DMS 273 (cell line): ENCODE data around the gene OBP2A.

Source experiments
- DNase-seq: peaks from one replicate; lab custom pipeline; 2025; ENCODE audit not compliant: unreplicated experiment; lab: John Stamatoyannopoulos, UW

The OBP2A gene

DNA sequence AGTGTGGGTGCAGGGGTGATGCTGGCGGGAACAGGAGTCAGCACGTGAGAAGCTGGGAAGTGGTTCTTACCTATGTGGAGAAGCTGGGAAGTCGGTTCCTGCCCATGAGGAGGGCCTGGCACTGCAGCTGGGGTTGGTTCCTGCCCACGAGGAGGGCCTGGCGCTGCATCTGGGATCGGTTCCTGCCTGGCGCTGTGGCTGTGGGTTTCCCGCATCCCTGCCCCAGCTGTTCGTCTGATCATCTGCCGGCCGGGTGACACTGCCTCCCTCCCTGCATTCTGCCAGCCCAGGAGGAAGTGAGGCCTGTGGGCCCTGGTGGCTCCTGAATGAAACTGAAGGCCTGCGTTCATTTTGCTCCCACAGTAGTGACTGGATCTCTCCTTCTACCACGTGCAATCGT lies 5.1 kb downstream of the OBP2A start:
- peak; percentile 42 for DNase-seq

DNA sequence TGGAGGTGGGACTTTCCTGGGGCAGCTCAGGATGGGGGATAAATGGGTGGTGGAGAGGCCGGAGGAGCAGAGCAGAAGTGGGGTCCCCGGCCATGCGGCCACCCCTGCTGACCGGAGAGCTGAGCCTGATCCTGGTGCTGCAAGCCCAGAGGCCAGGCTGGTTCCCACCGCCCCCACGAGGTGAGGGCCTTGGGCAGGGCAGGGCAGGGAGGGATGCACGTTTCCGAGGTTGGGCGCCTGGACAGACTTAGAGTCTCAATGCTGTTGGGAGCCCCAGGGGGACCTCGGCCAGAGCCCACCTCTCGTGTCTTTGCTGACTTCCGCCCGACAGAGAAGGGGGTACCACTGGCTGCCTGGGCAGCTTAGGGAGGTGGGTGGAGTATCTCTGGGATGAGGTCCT lies 5.5 kb downstream of the OBP2A start:
- DNase-seq, result no peak

DNA sequence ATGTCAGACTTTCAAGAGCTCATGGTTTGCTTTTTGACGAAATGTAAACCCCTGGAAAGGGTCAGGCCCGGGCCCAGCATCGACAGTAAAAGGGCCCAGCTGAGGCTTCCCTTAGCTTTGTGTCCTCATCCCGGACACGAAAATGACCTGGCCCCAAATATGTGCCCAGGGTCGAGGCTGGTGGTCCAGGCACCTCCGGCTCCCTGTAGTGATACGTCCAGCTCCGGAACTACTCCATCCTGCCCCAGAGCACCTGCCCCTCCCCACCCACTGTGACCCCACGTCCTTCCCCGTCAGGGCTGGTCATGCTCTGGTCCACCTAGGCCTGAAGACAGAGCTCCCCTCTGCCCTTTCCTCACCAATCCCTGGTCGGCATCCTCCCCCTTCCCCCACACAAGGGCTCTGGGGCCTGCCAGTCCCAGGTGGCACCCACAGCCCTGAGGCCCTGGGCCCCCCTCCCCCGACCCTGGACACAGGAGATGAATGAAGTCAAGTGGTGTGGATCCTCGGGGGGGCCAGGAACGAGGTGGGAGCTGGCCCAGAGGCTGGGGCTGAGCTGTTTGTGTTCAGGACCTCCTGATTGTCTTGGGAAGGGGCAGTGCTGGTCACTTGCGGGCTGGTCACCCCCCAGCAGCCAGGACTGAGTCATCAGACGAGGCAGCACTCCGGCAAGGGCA lies 6.2 kb downstream of the OBP2A start:
- DNase-seq, result no peak

DNA sequence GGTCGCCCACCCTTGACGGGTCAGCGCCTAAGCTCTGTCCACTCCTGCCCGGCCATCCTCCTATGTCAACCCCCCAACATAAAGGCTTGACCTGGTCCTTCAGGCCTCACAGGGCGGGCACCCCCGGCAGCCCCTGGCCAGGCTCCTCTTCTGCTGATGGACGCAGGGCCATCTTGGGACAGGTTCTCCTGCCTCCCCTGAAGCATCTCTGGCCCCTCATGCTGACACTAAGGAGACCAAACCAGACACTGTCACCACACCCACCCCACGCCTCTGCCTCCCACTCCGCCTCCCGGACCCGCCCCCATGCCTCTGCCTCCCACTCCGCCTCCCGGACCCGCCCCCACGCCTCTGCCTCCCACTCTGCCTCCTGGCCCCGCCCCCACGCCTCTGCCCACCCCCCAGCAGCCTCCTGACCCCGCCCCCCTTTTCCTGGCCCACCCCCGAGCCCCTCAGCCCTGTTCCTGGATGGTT lies 6.8 kb downstream of the OBP2A start:
- DNase-seq, result no peak

DNA sequence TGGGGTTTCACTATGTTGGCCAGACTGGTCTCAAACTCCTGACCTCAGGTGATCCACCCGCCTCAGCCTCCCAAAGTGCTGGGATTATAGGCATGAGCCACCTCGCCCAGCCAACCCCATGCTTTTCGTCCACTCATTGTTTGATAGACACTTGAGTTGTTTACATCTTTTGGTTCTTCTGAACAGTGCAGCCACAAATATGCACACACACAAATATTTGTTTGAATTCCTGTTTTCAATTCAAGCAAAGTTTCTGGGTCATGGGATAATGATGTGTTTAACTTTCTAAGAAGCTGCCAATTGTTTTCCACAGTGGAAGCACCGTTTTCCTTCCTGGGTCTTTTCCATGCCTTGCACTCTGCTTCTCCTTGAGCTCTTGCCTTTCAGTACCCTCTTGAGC lies 8.8 kb downstream of the OBP2A start:
- DNase-seq, result no peak

DNA sequence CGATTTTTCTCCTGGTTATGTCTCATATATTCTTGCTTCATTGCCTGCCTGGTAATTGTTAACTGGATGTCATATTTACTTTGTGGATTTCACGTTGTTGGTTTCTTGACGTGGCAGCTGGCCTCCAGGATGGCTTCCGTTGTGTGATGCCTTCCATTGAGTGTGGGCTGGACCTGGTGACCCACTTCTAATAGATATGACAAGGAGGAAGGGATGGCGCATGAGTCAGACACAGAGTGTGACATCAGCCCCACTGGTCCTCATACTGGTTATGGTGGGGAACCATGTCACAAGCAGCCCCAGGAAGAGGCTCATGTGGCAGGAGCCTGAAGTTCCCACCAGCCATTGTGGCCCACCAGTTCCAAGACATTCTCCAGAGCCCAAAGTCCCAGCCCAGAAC lies 9.3 kb downstream of the OBP2A start:
- DNase-seq, result no peak

DNA sequence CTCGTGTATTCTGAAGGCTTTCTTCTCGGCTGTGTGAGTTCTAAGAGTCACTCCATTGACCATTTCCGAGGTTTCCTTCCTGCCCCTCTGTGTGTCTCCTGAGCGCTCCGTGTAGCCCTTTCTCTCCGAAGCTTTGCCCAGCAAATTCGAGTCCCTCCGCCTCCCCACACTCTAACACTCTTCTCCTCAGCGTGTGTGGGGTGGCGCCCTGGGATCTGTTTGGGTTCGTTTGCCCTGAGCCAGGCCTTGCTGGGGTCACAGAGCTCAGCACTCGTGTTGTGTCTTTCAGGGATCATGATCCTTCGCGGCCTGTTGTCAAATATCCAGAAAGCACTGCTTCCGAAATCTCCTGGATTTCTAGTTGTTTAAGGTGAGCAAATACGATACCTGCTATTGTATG lies 10.0 kb downstream of the OBP2A start:
- DNase-seq, result no peak

DNA sequence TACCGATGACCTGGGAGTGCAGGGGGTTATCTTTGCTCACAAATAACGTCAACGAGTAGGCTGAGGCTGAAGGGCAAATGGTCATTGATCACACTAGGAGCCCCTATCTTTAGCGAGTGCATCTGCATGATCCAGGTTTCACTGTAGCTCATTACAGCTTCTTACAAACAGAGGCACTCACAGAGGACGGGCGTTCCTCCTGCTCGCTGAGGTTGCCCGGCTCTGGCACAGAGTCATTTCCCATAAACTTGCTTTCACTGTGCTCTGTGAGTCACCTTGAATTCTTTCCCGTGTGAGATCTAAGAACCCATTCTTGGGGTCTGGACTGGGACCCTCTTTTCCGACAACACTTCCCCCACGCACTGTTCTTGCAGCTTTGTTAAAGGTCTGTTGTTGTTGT lies 13.7 kb downstream of the OBP2A start:
- DNase-seq, result no peak

DNA sequence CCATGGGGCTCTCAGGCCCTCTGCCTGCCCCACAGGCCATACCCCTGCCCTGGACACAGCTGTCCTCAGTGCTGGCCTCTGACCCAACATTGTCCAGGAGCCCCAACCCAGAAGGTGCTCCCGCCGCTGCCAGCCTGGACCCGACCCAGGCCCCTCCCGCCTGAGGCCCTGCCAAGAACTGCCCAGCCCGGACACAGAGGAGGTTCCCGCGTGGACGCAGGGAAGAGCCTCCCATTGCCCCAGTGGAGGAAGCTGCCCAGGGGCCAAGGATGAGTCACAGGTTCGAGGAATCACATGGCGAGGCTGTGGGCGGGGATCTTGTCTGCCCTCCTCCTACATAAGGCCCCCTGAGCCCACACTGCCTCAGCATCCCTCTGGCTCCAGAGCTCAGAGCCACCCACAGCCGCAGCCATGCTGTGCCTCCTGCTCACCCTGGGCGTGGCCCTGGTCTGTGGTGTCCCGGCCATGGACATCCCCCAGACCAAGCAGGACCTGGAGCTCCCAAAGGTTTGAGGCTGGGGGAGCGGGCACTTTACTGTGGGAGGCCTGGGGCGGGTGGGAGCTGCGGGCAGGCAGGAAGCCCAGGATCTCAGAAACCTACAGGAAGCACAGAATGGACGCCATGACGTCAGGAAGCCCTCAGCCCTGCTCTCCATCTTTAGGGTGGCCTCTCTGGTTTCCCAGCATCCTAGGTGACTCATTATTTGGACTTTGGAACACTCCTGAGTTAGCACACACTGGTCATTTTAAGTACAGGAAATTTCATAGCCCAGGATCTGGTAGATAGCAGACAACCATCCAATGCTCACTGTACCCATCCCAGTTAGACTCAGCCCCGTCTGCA lies 15.7 kb downstream of the OBP2A start, which contains the start of gene PAEP:
Gene PAEP (plus strand): TSS at position 366 of the 844 bp plus-strand sequence.
- no peak for DNase-seq

DNA sequence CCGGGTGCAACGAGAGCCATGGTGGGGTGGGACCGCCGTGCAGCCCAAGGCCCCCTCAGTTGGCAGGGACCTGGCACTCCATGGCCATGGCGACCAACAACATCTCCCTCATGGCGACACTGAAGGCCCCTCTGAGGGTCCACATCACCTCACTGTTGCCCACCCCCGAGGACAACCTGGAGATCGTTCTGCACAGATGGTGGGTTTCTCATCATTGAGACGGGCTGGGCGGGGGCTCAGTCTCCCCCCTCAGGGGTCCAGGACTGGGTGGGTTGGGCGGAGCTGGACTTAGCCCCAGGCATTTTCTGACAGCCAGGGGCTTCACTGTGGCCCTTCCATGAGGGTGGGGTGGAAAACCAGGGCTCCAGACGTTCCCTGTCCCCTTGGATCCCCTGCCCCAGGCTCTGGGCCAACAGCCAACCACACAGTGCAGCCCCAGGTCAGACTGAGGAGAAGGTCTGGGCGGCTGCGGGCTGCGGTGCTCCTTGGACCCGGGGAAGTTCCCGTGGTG lies 16.4 kb downstream of the OBP2A start:
- no peak for DNase-seq

DNA sequence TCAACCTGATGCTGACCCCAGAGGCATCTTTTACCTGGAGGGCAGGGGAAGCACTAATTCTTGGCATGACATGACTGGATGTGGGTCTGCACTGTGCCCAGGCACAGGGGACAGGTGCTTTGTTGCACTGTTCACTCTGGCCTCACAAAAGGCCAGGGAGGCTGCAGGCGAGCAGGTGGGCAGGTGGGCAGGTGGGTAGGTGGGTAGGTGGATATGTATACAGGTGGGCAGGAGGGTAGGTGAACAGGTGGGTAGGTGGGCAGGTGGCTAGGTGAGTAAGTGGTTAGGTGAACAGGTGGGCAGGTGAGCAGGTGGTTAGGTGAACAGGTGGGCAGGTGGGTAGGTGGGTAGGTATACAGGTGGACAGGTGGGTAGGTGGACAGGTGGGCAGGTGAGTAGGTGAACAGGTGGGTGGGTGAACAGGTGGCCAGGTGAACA lies 17.1 kb downstream of the OBP2A start:
- no peak for DNase-seq

DNA sequence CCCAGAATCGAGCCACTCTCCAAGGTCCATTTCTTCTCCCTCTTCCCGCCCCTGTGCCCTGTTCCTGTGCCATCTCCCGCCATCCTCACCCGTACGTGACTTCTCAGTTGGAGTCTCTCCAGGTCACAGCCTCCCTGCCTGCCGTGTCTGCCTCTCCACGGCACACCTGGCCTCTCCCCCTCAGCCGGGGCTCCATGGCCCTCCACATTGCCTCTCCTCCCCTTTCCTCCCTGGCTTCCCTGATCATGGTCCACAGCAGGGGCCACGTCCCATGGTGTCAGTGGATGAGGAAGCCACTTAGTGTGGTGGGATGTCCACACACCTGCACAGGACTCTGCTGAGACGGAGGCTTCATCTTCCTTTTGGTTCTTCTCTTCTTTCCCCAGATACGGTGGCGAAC lies 17.9 kb downstream of the OBP2A start:
- DNase-seq, result no peak

DNA sequence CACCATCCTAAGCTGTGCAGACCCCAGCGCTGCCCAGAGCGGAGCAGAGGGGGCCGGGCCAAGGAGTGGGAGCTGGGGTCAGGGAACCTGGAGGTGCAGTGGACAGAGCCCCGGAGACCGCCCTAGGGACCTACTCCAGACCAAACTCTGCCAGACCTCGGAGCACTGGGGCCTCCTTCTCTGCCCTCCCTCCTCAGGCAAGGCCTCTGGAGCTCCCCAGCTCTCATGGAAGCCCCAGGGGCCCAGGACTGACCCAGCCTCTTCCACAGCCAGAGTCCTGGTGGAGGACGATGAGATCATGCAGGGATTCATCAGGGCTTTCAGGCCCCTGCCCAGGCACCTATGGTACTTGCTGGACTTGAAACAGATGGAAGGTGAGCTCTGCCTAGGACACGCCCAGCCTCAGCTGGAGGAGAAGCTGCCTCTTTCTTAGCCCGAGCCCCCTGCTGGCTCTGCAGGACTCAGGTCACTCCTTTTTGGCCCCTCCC lies 19.3 kb downstream of the OBP2A start:
- peak; percentile 21 for DNase-seq

DNA sequence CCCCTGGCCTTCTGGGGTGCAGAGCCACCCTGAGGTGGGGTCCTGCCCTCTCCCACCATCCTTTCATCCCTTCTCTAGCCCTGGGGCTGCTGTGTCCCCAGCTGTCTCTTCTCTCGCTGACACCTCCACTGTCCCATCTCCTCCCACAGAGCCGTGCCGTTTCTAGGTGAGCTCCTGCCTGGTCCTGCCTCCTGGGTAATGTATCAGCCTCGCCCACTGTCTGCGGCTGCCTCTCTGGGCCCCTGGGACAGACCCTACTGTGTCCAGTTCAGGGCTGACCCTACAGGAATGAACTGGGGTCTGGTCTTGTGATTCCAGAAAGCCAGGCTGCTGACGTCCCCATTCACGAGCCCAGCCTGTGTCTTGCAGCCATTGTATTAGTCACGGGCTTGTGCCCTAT lies 19.7 kb downstream of the OBP2A start:
- no peak for DNase-seq

DNA sequence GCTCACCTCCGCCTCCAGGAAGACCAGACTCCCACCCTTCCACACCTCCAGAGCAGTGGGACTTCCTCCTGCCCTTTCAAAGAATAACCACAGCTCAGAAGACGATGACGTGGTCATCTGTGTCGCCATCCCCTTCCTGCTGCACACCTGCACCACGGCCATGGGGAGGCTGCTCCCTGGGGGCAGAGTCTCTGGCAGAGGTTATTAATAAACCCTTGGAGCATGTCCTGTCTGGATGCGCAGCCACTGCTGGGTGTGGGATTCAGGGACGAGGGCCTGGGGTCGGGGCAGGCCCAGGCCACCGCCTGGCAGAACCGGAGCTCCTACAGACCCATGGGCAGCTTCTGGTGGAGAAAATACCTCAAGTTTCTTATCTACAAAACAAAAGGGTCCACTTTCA lies 20.6 kb downstream of the OBP2A start:
- no peak for DNase-seq

DNA sequence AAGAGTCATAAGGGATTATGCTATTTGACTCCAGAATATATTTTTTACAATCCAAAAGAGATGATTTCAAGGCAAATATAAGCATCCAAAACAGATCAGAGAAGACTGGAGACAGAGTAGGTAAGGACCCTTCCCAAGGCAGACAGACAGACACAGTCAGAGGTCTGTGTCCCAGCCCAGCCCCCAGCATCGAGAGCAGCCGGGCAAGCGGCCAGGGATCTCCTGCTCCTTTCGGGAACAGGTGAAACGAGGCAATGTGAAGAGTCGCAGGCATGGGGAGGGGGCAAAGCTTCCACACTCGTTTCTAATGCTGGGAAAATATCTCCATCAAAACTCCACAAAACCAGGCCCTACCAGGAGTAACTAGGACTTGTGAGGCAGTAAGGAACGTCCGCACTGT lies 21.4 kb downstream of the OBP2A start:
- no peak for DNase-seq

DNA sequence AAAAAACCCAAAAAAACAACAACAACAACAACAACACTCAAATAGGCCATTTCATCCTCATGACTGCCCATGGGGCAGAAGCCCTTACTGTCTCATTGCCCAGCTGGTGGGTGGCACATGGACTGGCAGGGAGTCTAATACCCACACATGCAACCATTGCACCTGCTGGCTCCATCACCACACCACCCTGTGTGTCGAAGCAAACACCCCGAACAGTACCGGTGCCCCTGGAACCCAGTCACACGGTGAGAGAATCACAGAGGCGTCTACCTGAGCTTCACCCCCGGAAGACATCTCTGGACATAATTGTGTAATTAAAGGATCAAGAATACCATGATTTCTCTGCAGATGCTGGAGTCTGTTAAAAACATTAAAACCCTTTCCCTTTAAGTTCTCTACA lies 22.1 kb downstream of the OBP2A start:
- no peak for DNase-seq

DNA sequence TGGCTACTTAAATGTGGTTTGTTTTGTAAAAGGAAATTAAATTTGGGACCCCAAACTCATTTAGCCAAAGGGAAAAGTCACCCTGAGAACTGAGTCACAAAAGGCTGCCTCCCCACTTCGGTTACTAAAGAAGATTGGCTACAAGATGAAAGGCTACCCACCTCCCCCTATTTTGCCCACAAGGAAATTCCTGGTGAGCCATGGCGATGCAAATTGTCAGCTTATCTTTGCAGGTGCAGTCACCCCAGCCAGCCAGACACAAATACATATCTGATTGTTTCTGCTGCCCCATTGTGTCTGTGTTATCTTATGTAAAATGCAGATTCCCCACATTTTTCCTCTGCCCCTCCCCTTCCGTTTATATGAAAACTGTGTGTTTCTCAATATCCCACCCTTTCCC lies 24.5 kb downstream of the OBP2A start:
- DNase-seq, result no peak

DNA sequence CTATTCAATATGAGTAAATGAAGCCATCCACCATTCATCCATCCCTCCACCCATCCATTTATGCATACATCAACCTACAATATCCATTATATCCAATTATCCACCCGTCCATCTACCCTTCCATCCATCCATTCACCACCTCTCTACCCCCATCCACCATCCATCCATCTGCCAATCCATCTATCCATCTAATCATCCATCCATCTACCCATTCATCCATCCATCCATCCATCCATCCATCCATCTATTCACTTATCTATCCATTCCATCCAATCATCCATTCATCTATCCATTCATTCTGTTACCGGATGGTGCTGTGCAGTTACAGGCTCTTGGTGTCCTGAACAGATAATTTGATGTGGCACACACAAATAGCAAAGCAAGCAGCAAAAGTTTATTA lies 26.3 kb downstream of the OBP2A start:
- no peak for DNase-seq

DNA sequence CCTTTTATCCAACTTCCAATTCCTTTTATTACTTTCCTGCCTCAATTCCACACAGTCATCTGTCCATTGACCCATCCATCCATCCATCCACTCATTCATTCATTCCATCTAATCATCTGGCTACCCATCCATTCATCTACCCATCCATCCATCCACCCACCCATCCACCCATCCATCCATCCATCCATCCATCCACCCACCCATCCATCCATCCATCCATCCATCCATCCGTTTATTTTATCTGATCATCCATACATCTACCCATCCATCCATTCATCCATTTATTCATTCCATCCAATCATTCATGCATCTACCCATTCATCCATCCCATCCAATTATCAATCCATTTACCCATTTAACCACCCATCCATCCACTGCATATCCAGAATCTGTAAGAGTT lies 27.2 kb downstream of the OBP2A start:
- DNase-seq, result no peak

DNA sequence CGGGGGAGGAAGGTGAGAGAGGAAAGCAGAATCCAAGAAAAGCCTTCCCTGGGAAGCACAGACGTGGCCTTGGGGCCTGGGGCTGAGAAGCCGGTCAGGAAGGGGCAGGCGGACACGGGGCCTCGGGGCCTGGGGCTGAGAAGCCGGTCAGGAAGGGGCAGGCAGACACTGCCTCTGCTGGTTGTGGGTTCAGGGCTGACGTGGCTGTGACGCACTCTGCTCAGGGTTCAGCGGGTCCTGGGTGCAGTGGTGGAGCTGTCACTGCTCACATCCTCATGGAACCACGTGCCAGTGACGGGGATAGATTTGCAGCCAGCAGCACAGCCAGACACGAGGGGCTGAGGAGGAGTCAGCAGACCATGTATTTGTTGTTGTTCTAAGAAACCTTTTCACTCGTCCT lies 28.4 kb downstream of the OBP2A start:
- no peak for DNase-seq

DNA sequence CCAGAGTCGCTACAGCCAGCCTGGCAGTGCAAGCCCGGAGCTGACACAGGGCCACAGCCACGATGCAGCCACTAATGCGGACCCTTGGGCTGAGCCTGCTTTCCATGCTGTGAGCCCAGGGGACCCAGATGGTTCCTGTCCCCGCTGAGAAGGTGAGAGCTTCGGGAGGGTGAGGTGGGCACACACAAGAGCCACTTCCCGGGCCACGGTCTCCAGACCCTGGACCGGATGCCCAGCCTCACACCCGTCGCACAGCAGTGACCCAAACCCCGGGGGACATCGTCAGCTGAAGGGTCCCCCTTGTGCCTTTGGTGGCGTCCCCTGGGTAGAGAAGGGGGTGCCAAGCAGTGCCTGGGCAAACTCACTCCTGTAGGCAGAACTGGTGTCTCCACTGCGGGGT lies 29.0 kb downstream of the OBP2A start:
- DNase-seq, result no peak
